GM18519 (cell line): ENCODE results near the gene RGS10.
"Not testable (repeated sequence)": the region's sequence is repeated elsewhere in the genome, so short reads cannot be mapped to it uniquely, and the experiment has no call there.

Source experiments
- ATAC-seq: cut with Tn5 transposase; IDR thresholded peaks from one replicate; pipeline ENCODE4 v1.9.1; 2021; ENCODE audit warnings: mild to moderate bottlenecking, moderate library complexity; ENCODE audit not compliant: unreplicated experiment, low FRiP score

Gene RGS10

GRCh38 chr10:119473771-119474170 lies 68.7 kb downstream of the RGS10 start:
- no peak for ATAC-seq

GRCh38 chr10:119470920-119471702 lies 71.4 kb downstream of the RGS10 start:
- ATAC-seq: no peak

DNA sequence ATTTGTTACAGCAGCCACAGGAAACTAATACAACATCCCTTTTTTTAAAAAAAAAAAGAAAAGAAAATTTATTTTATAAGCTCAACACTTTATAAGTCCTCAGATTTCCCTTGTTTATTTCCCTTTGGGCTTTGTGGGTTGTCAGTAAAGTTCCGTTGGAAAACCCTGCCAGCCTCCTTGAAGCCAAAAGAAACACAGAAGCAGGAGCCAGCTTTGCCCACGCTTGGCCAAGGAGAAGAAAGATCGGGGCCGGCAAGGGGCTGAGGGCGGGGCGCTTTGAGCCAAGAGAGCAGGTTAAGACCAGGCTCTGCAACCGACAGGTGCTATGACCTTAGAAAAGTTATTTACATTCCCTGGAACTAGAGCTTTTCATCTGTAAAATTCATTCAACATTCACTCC lies 72.7 kb downstream of the RGS10 start:
- no peak for ATAC-seq

DNA sequence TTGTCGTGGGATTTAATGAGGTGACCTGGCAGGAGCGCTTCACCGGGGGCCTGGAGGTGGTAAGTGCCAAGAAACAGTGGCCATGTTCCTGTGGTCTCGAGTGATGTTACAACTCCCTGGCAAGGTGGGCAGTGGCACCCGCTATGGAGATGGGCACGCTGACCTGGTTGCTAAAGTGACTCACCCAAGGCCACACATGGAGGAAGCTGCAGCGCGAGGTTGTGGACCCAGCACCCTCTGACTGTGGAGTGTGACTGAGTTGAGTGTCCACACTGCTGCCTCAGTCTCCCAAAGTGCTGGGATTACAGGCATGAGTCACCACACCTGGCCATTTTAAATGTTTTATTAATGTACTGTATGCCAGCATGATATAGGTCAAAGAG lies 73.2 kb downstream of the RGS10 start:
- ATAC-seq: no peak

DNA sequence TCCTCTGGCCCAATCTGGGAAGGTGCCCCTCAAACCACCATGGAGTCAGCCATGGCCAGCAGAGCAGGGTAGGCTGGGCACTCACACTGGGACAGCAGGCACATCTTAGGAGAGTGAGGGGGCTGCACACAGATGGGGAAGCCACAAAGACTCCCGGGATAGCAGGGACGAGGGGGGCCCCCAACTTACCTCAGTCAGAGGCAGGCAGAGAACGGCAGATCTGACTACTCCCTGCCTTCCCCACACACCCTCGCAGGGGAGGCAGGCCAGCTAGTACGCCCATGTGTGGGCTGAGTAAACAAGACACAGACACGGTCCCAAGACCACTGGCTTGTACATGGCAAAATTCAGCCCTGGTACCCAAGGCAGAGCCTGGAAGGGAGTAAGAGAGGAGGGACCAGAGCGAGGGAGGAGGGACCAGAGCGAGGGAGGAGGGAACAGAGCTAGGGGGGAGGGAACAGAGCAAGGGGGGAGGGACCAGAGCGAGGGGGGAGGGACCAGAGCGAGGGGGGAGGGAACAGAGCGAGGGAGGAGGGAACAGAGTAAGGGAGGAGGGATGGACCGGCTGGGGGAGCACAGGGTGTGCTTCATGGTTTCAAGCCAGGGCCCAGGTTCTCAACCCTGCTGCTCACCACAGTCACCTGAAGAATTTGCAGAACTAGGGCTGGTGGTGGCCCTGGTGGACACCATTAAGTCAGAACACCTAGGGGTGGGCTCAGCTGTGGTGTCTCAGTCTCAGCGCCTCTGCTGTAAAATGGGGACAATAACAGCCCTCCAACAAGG lies 73.8 kb downstream of the RGS10 start:
- no peak for ATAC-seq

DNA sequence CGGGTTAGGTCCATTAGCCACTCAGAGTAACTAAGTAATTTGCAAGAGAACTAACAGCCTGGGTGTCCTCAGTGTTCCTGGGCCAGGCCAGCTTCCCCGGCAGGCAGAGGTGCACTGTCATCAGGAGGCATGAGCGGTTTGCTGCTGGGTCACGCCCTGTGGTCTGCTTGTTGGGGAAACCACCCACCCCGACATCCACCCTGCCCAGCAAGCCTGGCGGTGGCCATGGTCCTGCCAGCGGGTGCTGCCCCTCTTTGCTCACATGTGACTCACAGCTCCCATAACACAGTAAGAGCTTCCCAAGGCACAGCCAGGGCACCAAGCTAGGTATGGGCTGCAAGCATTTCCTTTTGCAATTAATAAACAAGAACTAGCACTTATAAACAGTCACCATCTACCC lies 75.9 kb downstream of the RGS10 start:
- no peak for ATAC-seq

- ATAC-seq: no peak
Measured at GRCh38 chr10:119466076-119466475, 76.4 kb downstream of the RGS10 start.

DNA sequence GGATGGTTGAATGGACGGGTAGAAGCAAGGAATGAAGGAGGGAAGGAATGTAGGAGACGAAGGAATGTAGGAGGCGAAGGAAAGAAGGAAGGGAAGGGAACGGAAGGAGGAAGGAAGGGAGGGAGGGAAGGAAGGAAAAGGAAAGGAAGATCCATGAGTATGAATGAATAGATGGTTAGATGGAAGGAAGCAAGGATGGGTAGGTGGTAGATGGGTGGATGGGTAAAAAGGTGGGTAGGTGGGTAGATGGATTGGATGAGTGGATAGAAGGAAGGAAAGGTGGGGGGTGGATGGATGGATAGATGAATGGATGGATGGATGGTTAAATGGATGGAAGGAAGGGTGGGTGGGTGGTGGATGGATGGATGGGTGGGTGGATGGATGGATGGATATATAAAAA lies 77.4 kb downstream of the RGS10 start:
- ATAC-seq: no peak

- not testable (repeated sequence) for ATAC-seq
Measured at GRCh38 chr10:119463195-119463594, 79.3 kb downstream of the RGS10 start.

- ATAC-seq: no peak
Measured at GRCh38 chr10:119462773-119463172, 79.7 kb downstream of the RGS10 start.

DNA sequence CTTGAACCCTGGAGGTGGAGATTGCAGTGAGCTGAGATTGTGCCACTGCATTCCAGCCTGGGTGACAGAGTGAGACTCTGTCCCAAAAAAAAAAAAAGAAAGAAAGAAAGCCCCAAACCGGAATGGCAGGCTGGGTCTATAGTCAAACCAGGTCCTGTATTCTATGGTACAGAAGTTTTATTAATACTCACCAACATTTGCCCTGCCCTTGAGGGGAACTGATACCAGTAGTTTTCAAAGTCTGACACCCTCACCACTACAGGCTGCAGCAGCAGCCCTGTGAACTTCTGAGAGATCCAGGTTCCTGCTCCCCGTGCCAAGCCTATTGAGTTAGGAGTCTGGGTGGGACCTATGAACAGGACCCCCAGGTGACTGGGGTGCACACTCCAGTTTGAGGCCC lies 80.6 kb downstream of the RGS10 start:
- peak; percentile 46 for ATAC-seq

GRCh38 chr10:119461380-119461779 lies 81.1 kb downstream of the RGS10 start:
- ATAC-seq: no peak

DNA sequence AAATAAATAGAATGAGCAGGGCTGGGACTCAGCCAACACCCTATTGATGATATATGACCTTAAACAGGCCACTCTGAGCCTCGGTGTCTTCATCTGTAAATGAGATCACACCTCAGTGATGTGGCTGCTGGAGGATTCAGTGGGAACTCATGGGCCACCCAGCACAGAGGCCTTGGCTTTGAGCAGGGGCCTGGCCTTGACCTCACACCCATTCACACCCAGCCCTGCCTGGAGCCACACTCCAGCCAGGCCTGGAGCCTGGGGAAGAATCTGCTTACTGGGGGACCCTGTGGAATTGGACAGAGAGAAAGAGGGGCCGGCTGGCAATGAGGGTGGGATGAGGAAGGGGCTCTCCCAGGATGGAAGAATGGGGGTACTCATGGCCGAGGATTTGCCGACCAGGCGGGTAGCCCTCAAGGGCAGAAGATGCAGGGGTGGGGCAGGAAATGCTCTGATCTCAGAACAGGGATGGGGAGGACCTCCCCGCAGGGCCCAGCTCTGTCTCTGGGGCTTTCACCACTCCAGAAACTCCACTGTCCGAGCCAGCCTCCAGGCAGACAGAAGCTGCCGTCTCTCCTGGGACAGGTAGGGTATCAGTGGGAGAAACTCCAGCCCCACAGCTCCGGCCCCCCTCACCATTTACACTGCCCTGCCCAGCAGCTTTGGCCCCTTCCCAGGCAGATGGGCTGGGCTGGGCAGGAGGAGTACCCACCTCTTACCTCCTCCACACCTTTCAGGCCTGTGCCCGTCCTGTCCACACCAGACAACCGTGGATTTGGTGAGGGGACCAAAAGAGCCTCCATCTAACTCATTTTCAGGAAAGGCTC lies 81.9 kb downstream of the RGS10 start:
- ATAC-seq: no peak

- ATAC-seq: no peak
Measured at GRCh38 chr10:119459681-119460340, 82.7 kb downstream of the RGS10 start.

GRCh38 chr10:119457966-119458766 lies 84.4 kb downstream of the RGS10 start:
- no peak for ATAC-seq

DNA sequence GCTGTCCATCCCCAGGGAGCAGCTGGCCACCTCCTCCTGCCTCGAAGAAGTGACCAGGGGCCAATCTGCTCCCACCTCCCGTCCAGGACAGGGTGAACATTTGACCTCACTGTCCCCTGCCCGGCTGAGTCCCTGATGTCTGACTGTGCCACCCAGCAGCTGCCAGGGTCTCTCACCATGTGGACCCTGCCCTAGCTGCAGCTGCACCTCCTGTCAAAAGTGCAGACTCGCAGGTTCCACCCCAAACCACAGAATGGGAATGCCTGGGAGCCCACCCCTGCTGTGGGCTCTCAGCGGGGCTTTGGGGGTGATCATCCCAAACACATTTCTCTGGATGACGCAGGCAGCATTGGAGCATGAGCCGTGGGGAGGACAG lies 86.1 kb downstream of the RGS10 start:
- no peak for ATAC-seq

- ATAC-seq: no peak
Measured at GRCh38 chr10:119455609-119456434, 86.7 kb downstream of the RGS10 start.

DNA sequence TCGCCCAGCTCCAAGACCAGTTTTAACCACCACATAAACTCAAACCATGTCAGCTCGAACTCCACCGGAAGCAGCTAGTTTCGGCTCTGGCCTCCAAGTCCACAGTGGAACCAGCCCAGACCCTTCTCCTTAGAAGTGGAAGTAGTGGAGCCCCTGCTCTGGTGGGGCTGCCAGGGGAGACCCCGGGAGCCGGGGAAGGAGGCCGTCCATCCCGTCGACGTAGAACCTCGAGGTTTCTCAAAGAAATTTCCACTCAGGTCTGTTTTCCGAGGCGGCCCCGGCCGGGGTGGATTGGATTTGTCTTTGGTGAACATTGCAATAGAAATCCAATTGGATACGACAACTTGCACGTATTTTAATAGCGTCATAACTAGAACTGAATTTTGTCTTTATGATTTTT lies 87.5 kb downstream of the RGS10 start:
- ATAC-seq: no peak

DNA sequence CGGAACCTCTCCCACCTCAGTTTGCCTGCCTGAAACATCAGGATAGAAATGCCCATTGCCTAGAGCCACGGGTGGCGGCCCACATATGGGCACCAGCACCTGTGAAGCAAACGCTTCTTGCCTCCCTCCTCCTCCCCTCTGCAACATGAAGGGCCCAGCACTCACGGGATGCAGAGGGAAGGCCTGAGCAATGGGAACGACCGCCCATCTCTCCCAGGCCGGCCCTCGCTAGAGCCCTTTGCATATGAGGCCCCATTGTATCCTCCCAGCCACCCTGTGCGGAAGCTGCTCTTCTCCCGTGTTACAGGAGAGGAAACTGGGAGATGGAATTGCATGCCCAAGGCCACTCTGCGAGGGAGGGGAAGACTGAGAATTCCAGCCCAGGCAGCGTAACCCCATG lies 88.2 kb downstream of the RGS10 start:
- ATAC-seq: no peak
